Activated T-helper 1 cell treated with Interleukin-2 at 50 U/mL for 16 hours (primary cell): ENCODE results near the gene ASB10.

Source experiments
- DNase-seq: peaks from one replicate; pipeline ENCODE4 v3.0.0-alpha.2; 2020; ENCODE audit warnings: low read depth

Gene ASB10, protein sequence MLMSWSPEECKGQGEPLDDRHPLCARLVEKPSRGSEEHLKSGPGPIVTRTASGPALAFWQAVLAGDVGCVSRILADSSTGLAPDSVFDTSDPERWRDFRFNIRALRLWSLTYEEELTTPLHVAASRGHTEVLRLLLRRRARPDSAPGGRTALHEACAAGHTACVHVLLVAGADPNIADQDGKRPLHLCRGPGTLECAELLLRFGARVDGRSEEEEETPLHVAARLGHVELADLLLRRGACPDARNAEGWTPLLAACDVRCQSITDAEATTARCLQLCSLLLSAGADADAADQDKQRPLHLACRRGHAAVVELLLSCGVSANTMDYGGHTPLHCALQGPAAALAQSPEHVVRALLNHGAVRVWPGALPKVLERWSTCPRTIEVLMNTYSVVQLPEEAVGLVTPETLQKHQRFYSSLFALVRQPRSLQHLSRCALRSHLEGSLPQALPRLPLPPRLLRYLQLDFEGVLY

DNA sequence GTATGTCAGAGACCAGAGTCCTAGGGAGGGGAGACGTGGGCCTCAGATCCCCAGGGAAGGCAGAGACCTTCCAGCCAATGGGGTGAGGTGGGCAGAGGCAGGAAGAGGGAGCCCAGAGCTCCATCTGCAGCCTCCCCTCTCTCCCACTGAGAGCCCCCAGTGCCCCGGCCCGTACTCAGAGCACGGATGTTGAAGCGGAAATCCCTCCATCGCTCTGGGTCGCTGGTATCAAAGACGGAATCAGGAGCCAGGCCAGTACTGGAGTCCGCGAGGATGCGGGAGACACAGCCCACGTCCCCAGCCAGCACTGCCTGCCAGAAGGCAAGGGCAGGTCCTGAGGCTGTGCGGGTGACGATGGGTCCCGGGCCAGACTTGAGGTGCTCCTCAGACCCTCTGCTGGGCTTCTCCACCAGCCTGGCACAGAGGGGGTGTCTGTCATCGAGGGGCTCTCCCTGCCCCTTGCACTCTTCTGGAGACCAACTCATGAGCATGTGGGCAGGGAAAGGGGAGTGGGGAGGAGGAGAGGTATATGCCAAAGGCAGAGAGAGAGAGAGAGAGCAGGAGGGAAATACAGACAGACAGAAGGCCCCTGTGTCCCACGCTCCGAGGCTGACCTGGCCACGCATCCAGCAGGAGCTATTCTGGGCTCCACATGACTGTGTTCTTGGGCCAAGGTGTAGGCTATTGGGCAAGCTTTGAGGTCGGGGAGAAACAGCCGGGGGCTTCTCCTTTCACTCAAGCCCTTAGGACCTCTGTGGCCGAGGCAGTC lies at the start of gene ASB10:
TSS of gene ASB10 (minus strand) at position 611 of the 769 bp plus-strand sequence. CDS start at position 491, 120 bp downstream.
- no peak for DNase-seq

DNA sequence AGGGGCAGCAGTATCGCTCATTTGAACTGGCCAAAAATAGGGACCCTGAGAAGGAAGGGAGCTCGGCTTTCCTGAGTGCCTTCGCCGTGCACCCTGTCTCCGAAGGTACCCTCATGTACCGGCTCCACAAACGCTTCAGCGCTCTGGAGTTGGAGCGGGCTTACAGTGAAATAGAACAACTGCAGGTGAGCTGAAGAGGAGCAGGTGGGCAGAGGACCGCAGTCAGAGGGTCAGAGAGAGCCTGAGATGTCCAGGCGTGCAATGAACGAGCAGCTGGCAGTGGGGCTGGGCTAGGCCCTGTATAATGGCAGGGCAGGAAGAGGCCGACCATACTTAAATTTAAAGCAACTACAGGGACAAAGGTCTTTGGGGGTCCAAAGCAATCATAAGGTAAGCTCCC lies 49.4 kb upstream of the ASB10 start:
- DNase-seq: no peak

DNA sequence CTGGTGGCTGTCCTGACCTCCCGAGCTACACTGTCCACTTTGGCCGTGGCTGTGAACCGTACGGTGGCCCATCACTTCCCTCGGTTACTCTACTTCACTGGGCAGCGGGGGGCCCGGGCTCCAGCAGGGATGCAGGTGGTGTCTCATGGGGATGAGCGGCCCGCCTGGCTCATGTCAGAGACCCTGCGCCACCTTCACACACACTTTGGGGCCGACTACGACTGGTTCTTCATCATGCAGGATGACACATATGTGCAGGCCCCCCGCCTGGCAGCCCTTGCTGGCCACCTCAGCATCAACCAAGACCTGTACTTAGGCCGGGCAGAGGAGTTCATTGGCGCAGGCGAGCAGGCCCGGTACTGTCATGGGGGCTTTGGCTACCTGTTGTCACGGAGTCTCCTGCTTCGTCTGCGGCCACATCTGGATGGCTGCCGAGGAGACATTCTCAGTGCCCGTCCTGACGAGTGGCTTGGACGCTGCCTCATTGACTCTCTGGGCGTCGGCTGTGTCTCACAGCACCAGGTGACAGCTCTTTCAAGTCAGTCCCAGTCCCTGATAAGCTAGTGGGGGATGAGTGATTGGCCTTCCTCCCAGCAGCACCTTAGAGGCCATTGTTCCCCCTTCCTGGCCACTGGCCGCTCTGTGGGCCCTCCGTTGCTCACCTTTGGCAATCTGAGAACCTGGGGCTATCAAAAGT lies 48.2 kb upstream of the ASB10 start:
- DNase-seq: no peak

DNA sequence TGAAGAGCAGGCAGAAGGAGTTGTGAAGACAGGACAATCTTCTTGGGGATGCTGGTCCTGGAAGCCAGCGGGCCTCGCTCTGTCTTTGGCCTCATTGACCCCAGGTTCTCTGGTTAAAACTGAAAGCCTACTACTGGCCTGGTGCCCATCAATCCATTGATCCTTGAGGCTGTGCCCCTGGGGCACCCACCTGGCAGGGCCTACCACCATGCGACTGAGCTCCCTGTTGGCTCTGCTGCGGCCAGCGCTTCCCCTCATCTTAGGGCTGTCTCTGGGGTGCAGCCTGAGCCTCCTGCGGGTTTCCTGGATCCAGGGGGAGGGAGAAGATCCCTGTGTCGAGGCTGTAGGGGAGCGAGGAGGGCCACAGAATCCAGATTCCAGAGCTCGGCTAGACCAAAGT lies 46.8 kb upstream of the ASB10 start:
- DNase-seq: no peak

DNA sequence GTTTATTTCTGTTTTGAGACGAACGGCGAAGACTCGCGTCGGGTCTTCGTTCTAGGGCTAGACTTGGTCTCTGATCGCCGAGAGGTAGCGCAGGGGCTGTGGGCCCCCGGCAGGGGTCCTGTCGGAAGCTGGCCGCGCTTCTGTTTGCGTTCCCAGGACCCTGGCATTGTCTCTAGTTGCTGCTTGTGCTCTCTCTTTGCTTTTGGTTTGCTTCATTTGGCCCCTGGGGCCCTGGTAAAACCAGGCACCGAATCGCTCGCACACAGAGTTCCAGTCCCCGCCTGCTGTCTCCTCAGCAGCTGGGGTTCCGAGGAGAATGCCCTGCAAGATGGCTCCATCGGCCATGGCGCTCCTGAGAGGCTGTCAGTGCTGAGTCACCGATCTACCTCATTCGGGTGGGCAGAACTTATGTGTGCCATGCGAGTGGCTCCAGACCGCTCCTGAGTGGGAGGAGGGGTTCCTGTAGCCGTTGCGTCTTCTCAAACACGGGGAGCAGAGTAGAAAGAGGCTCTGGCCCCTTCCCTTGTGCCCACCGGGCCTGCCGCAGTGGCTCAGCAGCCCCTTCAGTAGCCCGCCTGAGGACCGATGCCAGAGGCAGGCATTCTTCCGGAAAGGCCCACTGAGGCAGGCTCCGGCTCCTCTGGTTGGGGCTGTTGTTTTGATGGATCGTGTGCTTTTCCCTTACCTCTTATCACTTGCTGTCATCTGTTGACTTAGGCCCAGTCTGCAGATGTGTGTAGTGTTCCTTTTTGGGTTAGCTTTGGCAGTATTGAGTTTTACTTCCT lies 46.1 kb upstream of the ASB10 start:
- DNase-seq: peak; percentile 42

DNA sequence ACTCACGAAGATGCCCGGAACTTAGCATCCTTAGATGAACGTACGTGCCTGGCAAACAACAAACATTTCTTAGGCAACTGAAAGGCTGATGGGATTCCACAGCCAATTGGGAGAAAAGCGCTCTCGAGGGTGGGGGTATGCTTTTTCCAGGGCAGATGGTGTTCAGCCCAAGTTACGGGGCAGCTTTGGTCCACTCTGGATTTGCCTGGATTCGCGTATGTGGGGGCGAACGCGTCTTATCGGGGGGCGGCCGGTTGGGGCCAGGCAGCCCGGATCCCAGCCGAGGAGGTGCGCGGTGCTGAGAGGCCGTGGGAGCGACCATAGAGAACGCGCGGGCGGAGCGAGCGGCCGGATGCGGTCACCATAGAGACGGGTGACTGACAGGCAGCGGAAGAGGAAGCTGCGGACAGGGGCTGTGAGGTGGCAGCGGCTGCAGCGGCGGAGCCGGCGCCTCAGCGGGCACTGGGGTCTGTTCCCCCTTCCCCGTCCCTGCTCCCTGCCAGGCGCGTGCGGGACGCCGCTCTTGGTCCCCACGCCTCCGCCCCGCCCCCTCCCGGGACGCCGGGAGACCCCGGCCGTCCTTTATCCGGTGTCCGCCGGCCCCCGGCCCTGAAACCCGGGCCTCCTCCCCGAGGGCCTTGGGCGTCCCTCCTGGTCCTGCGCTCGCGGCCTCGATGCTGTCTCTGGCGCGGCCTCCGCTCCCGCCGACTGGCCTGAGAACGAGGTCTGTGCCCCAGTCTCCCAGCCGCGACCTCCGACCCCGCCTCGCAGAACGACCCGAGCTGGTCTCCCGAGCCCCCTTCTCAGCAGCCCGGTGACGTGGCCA lies 45.3 kb upstream of the ASB10 start, which contains the start of gene CHPF2:
TSS of gene CHPF2 (plus strand) at position 393 of the 826 bp plus-strand sequence. CDS start 1,529 bp downstream, outside the sequence.
- DNase-seq: peak; percentile 85

DNA sequence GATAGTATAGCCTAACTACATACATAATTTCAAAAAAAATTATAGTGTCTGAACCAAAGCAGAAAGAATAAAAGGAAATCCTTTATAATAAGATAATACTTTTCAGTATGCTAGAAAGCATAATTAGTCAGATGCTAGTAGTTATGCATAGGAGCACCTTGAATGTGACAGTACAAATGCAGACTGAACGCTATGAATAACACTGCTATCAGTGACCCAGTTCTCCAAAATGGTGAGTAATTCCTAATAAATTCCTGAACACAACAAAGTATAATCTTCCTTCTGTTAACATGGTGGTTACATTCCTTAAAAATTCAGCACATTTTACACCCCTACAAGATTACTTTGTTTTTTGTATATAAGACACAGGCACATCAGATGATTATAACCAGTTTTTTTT lies 44.0 kb upstream of the ASB10 start:
- DNase-seq: no peak

DNA sequence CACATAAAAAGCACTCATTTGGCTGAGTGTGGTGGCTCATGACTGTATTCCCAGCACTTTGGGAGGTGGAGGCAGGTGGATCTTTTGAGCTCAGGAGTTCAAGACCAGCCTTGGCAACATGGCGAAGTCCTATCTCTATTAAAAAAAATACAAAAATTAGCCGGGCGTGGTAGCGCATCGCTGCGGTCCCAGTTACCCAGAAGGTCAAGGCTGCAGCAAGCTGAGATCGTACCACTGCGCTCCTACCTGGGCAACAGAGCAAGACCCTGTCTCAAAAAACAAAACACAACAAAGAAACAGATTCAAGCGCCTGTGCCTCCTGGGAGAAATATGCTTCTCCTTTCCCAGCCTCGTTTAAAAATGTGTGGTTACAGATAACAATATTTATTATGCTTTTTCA lies 42.2 kb upstream of the ASB10 start:
- DNase-seq: no peak

DNA sequence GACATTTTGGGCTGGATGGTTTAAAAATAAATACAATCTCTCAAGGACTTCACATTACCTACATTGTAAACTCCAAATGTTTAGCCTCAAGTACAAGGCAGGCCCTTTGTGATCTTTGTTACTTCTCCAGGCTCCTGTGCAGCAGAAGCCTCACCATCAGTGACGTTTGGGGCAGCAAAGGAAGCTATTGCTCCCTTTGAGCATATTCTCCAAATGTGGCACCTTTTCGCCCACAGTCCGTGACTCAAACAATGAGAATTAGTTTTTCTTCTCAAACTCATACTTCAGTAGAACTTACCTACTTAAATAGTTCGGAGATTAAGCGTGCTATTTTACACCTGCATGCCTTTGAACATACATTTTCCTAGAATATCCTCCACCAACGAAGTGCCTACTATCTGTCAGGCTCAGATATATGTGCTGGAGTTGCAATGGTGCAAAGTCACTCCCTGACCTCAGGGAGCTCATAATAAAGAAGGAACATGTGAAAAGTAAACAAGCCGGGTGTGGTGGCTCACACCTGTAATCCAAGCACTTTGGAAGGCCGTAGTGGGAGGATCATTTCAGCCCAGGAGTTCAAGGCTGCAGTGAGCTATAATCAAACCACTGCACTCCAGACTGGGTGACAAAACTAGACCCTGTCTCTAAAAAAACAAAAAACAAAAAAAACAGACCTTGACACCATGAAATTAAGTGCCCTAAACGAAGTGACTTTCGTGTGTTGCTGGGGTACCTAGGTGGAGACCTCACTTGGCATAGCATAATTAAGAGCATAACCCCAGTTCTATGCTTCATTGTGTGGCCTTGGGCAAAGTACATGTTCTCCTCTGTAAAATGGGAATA lies 41.2 kb upstream of the ASB10 start:
- no peak for DNase-seq

DNA sequence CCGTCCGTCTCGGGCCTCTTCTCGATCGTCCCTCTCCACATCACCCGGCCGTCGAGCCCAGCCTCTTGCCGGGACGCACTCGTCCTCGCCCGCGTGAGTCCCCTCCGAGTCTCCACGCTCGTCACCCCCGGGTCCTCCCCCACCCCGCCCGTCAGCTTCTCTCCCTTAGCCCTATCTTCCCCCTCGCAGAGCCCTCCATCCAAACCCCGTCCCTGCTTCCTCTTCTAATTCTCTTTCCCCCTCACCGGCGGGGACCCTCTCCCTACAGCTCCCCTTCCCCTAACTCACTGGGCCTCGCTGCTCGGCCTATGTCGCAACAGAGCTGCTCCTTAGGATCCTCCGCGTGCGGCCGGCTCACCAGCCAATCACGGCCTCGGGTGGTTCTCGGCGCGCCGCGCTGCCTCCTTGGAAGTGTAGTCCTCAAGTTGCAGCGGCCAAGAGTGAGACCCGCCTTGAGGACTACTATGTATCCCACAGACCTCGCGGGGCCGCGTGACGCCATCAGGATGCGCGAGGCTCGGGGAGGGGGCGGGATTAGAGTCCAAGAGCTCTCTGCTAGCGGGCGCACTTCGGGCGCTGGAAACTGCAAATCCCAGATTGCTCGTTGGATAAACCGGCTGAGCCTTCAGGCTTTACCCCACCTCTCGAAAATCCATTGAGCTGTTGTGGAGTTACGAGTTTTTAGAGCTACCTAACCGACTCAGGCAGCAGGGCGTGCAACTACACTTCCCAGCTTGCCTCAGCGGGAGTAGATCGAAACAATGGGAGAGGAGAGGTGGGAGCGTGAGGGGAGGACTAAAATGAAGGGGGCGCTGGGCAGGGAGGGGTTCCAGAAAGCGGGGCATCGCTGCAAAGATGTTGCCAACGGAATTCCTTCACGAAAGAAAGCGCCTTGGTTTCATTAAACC lies 40.1 kb upstream of the ASB10 start, which contains the start of gene ABCF2:
TSS of gene ABCF2 (minus strand) at position 331 of the 908 bp plus-strand sequence. CDS start 747 bp downstream, outside the sequence.
- peak; percentile 95 for DNase-seq

DNA sequence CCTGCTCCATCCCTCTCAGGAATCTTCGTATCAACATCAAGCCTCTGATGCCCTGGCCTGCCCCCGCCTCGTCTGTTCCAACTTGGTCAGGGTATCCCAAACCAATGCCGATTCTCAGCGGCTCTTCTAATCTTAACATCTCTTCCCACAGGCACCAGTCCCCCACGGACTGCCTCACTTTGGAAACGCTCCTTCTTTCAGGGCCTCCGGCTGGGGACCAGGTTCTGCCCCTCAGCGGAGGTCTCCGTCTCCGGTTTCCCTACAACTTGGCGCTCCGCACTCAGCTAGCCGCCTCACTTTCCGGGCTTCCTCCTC lies 39.5 kb upstream of the ASB10 start:
- no peak for DNase-seq

DNA sequence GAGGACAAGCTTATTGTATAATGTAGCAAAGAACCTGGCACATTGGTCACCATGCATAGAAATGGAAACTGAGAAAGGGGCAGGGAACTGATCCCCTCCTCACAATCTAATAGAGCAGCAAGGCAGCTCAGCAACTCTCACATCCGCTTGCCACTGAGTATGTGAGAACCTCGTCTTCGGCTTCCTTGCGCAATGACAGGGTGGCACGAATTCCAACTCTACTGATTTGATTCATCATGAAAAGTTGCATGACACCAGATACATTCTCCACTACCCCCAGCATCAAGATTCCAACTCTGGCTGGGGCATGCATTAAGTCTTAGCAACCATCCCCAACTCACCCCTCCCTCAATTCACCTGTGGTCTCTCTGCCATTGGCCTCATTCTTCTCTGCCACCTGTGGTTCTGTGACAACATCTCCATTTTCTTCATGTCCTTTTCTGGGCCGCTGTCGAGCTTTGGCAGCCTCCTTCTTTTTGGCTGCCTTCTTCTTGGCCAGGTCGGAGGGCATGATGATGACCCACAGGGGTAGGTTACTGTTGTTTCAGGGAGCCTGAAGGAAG lies 39.0 kb upstream of the ASB10 start:
- no peak for DNase-seq

DNA sequence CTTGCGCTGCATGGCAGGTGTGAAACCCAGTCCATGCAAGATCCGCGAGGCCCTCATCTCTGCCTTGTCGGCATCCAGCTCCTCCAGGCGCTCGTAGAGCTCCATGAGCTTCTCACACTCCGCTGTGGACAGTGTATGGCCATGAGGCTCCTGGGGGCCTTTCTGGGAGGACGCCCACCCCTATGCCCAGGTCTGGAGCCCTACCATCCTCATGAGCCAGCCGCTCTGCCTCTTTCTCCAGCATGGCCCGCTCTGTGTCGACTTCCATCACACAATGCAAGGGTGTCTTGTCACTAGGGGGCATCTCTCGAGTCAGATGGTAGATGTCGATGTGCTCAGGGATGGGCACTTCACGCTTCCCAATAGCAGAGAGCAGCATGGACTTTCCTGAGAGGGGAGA lies 36.7 kb upstream of the ASB10 start:
- no peak for DNase-seq

DNA sequence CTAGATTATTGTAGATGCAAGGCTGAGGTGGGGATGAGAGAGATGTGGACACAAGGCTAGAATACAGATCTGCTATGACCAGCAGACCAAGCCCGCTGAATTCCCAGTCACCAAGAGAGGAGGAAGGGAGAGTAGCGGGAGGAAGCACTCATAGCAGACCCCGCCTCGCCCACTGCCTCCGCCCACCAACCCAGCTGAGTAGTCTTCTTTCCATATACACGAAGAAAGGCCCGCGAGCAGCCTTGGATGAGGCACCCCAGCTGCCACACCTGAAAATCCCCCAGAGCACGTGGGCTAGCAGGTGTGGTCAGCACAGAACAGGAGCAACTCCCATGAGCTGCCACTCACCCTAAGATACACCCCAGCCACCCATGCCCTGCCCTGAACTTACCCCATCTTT lies 31.1 kb upstream of the ASB10 start:
- no peak for DNase-seq

DNA sequence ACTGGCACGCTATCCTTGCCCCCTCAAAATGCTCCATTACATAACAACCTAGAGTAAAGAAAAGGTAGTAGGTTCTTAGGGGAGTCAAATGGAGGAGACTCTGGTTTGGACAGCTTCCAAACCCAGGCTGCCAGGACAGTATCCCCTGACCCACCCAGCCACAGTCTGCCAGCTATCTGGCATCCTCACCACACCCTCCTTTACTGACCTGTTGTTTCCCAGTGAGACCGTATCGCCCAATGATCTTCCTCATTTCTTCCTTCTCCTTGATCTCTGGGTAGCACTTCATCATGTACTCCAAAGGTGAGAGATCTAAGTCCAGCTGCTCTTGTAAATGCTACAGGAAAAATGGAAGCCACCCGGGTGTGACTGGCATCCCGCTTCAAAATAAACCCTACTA lies 28.3 kb upstream of the ASB10 start:
- no peak for DNase-seq

DNA sequence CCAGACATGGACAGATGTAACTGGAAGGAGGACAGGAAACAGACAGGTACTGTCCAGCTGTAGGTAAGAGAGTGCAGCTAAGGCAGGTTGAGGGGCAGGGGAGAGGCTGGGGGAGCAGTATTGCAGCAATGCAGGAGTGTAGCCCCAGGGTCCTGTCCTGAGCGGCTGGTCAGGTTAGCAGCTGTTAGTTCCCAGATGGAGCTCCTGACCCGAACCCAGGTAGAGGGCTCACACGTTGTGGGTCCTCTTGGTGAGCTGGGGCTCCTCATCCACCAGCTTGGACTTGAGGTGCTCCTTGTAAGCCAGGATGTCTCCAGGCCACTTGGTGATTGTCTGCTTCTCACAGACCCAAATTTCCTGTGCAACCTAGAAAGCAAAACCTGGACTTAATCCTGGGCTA lies 26.8 kb upstream of the ASB10 start:
- DNase-seq: no peak

DNA sequence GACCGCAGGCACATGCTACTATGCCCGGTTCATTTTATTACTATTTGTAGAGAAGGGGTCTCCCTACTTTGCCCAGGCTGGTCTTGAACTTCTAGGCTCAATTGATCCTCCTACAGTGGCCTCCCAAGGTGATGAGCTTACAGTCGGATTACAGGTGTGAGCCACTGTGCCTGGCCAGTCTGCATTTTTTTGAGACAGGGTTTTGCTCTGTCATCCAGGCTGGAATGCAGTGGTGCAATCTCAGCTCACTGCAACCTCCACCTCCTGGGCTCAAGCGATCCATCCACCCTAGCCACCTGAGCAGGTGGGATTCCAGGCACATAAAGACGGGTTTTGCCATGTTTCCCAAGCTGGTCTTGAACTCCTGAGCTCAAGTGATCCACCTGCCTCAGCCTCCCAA lies 25.6 kb upstream of the ASB10 start:
- DNase-seq: no peak

DNA sequence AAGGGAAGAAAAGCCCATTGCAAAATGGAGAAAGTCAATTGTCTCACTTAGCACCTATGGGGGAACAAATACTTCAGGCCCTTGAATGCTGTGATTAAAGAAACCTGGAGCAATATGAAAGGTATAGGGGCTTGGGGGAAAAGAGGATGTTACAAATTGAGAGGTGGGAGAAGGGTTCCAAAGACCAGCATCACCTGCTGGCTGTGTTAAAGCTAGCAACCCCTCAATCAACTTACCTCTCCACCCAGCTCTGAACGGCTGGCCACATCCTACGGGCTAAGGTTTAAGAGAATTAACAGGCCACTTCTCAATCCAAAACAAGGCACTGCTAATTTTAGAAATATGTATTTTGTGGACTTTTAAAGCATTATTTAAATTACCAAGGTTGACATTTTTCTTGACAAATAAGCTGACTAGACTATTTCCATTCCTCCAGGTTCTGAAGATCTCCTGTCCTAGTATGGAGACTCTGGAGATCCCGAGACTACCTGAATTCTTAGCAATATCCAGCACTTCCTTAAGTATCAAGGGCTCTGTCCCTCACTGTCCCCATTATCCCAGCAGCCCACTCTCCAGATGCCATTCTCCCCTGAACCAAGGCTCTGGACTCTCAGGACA lies 24.2 kb upstream of the ASB10 start:
- DNase-seq: no peak
